RCC 7860 (cell line): ENCODE results near the gene ABR.
A peak's percentile ranks its signal among the peaks of the same experiment; 100 is the strongest.
"Not testable (repeated sequence)": the region's sequence is repeated elsewhere in the genome, so short reads cannot be mapped to it uniquely, and the experiment has no call there.

ENCODE experiments used
- DNase-seq: peaks from one replicate; pipeline ENCODE4 v3.0.0-alpha.2; 2015; ENCODE audit warnings: low spot score
- FAIRE-seq: peaks from 2 replicates; lab custom pipeline; 2012; peaks lifted over from hg19 to GRCh38; lab: Jason Lieb, UNC

The ABR gene

GRCh38 chr17:1123393-1123831, 56.4 kb downstream of the ABR start:
- no peak for DNase-seq

DNA sequence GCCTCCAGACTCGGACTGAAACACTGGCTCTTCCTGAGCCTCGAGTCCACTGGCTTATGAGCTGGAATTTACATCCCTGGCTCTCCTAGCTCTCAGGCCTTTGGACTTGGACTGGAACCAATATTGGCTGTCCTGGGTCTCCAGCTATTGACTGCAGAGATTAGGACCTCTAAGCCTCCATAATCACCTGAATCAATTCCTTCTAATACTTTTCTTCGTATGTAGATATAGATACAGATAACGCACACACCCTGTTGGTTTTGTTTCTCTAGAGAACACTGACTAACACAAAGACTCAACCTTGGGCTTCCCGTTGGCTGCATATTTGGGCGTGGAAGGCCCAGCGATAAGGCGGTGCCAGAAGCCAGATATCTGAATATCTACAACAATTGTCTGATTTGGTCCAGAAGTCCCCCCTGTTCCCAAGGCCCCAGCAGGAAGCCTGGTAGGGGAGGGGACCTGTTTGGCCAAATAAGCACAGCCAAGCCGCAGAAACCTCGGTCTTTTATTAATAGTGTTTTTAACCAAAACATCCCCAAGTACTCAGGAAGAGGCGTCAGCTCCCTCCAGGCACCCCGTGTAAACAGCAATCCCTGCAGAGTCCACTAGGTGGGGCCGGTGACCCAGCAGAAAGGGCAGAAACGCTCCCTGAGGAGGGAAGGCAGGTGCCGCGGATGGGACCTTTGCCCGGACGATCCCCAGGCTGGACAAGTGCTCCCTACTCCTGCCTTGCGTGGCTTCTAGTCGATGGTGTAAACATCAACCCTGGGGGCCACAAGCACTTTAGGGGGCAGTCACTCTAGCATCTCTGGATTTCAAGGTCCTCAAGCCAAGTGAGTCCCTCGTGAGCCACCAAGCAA, 57.0 kb downstream of the ABR start:
- peak; percentile 33 for DNase-seq
- no peak for FAIRE-seq

More at GRCh38 chr17:1123393-1123831, 56.4 kb downstream of the ABR start:
- no peak for FAIRE-seq

DNA sequence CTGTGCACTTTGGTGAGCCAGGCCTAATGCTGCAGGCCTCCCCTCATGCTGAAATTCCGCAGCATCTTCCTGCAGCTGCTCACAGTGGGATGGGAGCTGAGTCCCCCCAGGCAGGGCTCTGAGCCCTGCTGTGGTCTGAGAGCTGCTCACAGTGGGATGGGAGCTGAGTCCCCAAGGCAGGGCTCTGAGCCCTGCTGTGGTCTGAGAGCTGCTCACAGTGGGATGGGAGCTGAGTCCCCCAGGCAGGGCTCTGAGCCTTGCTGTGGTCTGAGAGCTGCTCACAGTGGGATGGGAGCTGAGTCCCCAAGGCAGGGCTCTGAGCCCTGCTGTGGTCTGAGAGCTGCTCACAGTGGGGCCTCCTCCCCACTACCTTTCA, 58.4 kb downstream of the ABR start:
- DNase-seq, FAIRE-seq: not testable (repeated sequence)

GRCh38 chr17:1120596-1121441, 59.0 kb downstream of the ABR start:
- FAIRE-seq (no peak), DNase-seq (no peak)

DNA sequence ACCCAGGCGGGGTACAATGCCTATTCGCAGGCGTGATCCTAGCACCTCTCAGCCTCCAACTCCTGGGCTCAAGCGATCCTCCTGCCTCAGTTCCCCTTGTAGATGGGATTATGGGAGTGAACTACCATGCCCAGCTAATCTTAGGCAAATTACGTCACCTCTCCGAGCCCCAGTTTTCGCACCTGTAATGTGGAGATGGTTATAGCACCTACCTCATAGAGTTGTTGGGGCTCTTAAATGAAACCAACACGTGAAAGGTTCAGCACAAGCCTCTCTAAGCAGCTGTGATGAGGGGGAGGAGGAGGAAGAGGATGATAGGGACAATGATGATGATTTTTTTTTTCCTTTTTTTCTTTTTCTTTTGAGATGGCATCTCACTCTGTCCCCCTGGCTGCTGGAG, 59.9 kb downstream of the ABR start:
- no peak for FAIRE-seq
- DNase-seq = no peak

GRCh38 chr17:1116602-1117001, 63.2 kb downstream of the ABR start:
- DNase-seq (no peak), FAIRE-seq (no peak)

DNA sequence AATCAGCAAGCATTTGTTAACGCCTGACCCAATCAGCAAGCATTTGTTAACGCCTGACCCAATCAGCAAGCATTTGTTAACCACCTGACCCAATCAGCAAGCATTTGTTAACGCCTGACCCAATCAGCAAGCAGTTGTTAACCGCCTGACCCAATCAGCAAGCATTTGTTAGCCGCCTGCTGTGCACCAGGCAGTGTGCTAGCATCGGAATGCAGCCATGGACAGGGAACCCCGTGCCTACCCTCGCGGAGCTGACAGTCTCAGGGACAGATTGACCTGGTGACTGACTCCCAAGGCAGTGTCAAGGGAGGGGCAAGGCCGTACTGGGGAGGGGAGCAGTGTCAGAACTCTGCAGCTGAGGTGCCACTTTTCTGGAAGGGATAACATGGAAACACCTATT, 66.9 kb downstream of the ABR start:
- DNase-seq (no peak), FAIRE-seq (no peak)

- FAIRE-seq (no peak), DNase-seq (peak; percentile 77)
Observed at GRCh38 chr17:1111599-1112443, 68.0 kb downstream of the ABR start.

- FAIRE-seq (peak; percentile 85), DNase-seq (peak; percentile 91)
Observed at GRCh38 chr17:1110862-1111598, 68.8 kb downstream of the ABR start.

DNA sequence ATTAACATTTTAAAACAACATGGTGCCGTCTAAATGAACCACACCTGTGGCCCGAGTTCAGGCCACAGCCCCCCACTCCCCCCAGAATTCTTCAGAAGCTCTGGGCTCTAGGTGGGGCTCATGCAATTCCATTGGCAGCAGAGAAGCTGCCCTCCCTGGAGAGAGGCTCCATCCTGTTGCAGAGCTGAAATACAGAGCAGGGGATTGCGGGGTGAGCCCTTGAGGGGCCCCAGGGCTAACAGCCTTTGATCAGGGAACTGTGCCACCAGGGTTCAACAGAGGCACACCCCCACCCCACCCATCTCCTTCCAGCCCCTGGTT, 69.3 kb downstream of the ABR start:
- FAIRE-seq = no peak

GRCh38 chr17:1109606-1110540, 69.9 kb downstream of the ABR start:
- peak; percentile 4 for DNase-seq

More for the DNA sequence above, 69.3 kb downstream of the ABR start:
- no peak for DNase-seq

DNA sequence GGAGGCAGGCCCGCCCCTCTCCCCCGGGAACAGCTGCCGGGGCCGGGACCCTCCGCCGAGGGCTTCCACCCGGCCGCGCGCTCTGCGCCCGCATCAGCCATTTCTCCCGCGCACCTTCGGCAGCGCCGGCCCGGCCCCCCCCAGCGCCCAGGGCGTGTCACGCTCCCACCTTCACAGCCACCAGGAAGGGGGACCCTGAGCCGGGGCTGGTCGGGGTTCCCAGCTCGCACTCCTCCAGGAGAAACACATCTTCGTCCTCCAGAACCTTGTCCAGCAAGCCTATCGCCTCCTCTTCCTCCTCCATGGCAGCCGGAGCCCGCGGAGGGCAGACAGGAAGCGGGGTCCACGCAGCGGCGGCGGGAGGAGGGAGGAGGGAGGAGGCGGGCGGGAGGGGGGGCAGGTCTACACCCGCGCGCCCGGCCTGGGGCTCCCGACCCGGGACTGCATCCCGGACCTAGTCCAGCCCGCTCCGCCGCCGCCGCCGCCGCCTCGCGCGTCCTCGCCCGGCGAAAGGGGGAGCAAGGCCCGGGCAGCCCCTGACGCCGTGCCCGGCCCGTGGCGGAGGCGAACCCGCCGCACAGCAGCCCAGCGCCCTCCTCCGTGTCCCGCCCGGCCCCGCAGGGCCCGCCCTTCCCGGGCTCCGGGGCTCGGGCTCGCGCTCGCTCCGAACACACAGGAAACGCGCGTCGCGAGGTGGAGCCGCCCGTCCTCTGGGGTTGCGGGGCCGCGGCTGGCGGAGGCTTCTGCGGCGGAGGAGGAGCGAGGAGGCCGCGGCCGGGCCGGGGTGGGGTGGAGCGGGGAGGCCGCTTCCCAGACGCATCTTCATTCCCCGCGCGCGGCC, 70.8 kb downstream of the ABR start:
- no peak for FAIRE-seq

More at GRCh38 chr17:1109606-1110540, 69.9 kb downstream of the ABR start:
- FAIRE-seq = no peak

DNA sequence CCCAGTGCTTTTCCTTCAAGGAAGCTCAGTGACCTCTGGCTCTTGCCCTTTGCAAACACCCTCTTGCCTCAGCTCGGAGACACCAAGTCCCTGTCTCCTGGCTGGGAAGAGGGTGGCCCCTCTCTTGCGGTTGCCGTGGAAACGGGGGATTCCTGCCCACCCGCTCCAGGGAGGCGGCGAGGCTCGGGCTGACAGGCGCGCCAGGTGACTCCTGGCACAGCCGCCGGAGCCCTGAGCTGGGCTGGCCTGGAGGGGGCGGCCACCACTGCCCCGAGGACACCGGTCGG, 71.4 kb downstream of the ABR start:
- DNase-seq (no peak), FAIRE-seq (no peak)

More for the DNA sequence above, 70.8 kb downstream of the ABR start:
- peak; percentile 20 for DNase-seq

DNA sequence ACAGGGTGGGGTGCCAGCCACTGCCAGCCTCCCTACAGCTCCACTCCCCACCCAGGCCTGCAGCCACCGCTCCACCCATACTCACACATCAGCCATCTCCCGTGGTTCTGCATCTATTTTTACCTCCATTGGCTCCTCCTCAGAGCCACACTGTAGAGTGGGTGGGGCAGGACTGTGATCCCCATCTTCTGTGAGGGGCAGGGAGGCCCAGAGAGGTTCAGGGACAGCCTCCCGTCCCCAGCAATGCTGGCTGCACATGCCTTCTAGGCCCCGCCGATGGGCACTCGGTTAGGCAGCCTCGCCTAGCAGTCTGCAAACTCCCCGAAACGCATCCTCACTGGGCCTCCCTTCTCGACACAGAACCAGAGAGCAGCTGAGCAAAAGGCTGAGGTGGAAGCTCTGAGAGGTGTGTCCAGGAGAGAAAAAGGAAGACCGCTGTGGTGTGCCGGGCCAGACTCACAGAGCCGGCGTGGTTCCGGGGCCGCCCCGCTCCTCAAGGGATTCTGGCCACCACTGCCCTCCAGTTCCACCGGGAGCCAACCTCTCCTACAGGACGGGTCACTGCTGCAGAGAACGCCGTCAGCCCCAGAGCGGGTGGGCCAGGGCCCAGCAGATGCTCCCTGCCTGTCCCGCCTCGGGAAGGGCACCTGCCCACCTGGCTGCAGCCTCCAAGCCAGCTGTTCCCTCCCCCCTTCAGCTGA, 71.9 kb downstream of the ABR start:
- no peak for DNase-seq
- no peak for FAIRE-seq

- DNase-seq = no peak
- no peak for FAIRE-seq
Observed at GRCh38 chr17:1107083-1107776, 72.6 kb downstream of the ABR start.

DNA sequence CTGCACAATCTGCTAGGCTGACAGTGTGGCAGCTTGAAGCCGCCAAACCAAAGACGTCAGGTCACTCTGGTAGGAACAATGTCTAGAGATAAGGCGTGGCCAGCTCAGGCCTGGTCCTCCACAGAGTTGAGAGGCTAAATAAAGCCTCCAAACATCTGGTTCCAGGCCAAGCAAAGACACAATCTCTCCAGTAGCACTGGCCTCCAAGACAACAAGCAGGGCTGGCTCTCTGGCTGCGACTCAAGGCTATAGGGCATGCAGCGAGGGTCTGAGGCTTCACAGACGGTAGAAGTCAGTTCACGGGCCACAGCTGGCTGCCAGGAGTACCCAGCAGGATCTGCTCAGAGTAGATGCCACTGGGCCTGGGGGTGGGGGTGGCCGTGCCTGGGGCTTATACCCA, 75.6 kb downstream of the ABR start:
- FAIRE-seq (no peak), DNase-seq (no peak)

DNA sequence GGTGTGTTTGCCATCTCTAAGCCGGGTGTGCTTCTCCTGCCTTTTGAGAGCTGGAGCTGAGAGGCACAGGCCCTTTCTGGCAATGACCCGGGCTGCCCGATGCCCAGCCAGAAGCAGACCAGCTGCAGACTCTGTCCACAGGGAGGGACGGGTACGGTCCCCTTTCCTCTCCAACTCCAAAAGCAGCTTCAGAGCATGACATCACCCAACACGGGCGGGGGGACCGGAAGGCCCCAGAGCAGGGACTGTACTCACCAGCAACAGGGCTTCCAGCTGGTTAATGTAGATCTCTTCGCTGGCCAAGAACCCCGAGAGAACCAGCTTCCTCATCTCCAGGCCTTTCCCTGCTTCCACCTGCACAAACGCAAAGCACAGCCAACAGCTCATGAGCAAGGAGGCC, 79.4 kb downstream of the ABR start:
- DNase-seq = no peak
- FAIRE-seq = no peak
